Stimulated activated CD4-positive, alpha-beta T cell treated with anti-CD3 and anti-CD28 coated beads, Interleukin-15, amount 100 ng/mL, for 24 hours (primary cell): ENCODE results near the gene ZNF385B.
A peak's percentile ranks its signal among the peaks of the same experiment; 100 is the strongest.
"Not testable (repeated sequence)": the region's sequence is repeated elsewhere in the genome, so short reads cannot be mapped to it uniquely, and the experiment has no call there.

ENCODE experiments used
- DNase-seq: peaks from one replicate; pipeline ENCODE4 v3.0.0-alpha.2; 2020

Gene ZNF385B

GRCh38 chr2:179861416-179862067 lies at the start of gene ZNF385B:
ZNF385B (minus strand) TSS chr2:179861612.
- peak; percentile 12 for DNase-seq

- no peak for DNase-seq
Measured at GRCh38 chr2:179910735-179911113, 49.3 kb upstream of the ZNF385B start.

GRCh38 chr2:179909845-179910734 lies 48.7 kb upstream of the ZNF385B start:
- no peak for DNase-seq

- DNase-seq = no peak
Measured at GRCh38 chr2:179900655-179901054, 39.2 kb upstream of the ZNF385B start.

- no peak for DNase-seq
Measured at GRCh38 chr2:179899666-179900065, 38.3 kb upstream of the ZNF385B start.

GRCh38 chr2:179898873-179899272 lies 37.5 kb upstream of the ZNF385B start:
- peak; percentile 19 for DNase-seq

GRCh38 chr2:179893616-179894015 lies 32.2 kb upstream of the ZNF385B start:
- DNase-seq = no peak

- no peak for DNase-seq
Measured at GRCh38 chr2:179891237-179891636, 29.8 kb upstream of the ZNF385B start.

- DNase-seq = no peak
Measured at GRCh38 chr2:179890666-179891065, 29.3 kb upstream of the ZNF385B start.

GRCh38 chr2:179888642-179889041 lies 27.2 kb upstream of the ZNF385B start:
- DNase-seq = not testable (repeated sequence)

GRCh38 chr2:179884193-179884592 lies 22.8 kb upstream of the ZNF385B start:
- no peak for DNase-seq

GRCh38 chr2:179882851-179883806 lies 21.7 kb upstream of the ZNF385B start:
- no peak for DNase-seq

- DNase-seq = no peak
Measured at GRCh38 chr2:179877601-179878364, 16.4 kb upstream of the ZNF385B start.

GRCh38 chr2:179876266-179876665 lies 14.9 kb upstream of the ZNF385B start:
- DNase-seq = no peak

GRCh38 chr2:179875864-179876263 lies 14.5 kb upstream of the ZNF385B start:
- no peak for DNase-seq

GRCh38 chr2:179862898-179863458 lies 1.6 kb upstream of the ZNF385B start:
- no peak for DNase-seq

GRCh38 chr2:179861027-179861415 lies 391 bp downstream of the ZNF385B start:
- peak; percentile 20 for DNase-seq

- no peak for DNase-seq
Measured at GRCh38 chr2:179860255-179861026, 971 bp downstream of the ZNF385B start.

- no peak for DNase-seq
Measured at GRCh38 chr2:179859523-179859922, 1.9 kb downstream of the ZNF385B start.

- DNase-seq = no peak
Measured at GRCh38 chr2:179857236-179857635, 4.2 kb downstream of the ZNF385B start.

- no peak for DNase-seq
Measured at GRCh38 chr2:179856205-179856604, 5.2 kb downstream of the ZNF385B start.
